Calu3 (cell line): ENCODE data around the gene MYADML2. TPM values are rescaled to one million over a fixed set of nuclear protein-coding genes. Genes with fewer than 3 reads are reported as not detected.

Experiments used
- BruUV-seq: library from RNA; stranded (reverse); fragments of 400-500 nt; replicated peaks from 2 replicates; lab custom pipeline; 2021; lab: Mats Ljungman, UMichigan
- CTCF ChIA-PET: fragments of 300-600 bp; sonication (Branson Sonifier 250); formaldehyde crosslinking; loops from one replicate; lab custom pipeline; 2022; ENCODE audit warnings: antibody characterized with exemption; lab: Charles Lee
- DNase-seq: peaks from one replicate; pipeline ENCODE4 v3.0.0; 2022
- H3K27ac Mint-ChIP-seq: one replicate; pipeline ENCODE4 v1.8.0; 2022; ENCODE audit warnings: mixed read lengths; ENCODE audit not compliant: unreplicated experiment
- H3K27me3 Mint-ChIP-seq: one replicate; pipeline ENCODE4 v1.8.0; 2022; ENCODE audit warnings: mixed read lengths; ENCODE audit not compliant: unreplicated experiment
- H3K36me3 Mint-ChIP-seq: one replicate; pipeline ENCODE4 v1.8.0; 2022; ENCODE audit warnings: mild to moderate bottlenecking, moderate library complexity, mixed read lengths; ENCODE audit not compliant: insufficient read depth, unreplicated experiment
- H3K4me1 Mint-ChIP-seq: one replicate; pipeline ENCODE4 v1.8.0; 2022; ENCODE audit warnings: mild to moderate bottlenecking, low read depth, mixed read lengths; ENCODE audit not compliant: unreplicated experiment
- H3K4me3 Mint-ChIP-seq: one replicate; pipeline ENCODE4 v1.8.0; 2022; ENCODE audit warnings: mild to moderate bottlenecking, low read depth, moderate library complexity, mixed read lengths; ENCODE audit not compliant: unreplicated experiment
- H3K9me3 Mint-ChIP-seq: one replicate; pipeline ENCODE4 v1.8.0; 2022; ENCODE audit warnings: low read depth, mixed read lengths; ENCODE audit not compliant: unreplicated experiment
- intact Hi-C: fragments of 100-400 bp; cut with micrococcal nuclease; formaldehyde crosslinking; loops from one replicate; pipeline ENCODE4 v1.10.0; 2022; ENCODE audit not compliant: unreplicated experiment
- total RNA-seq: library from RNA; stranded (reverse); gene quantifications from 2 replicates; pipeline ENCODE4 v1.2.3, GENCODE V29; 2022
- TF ChIP-seq, protein P1 (sequence below): fragments of 200-600 bp; IDR thresholded peaks from one replicate; pipeline ENCODE4 v1.8.0; 2022; ENCODE audit warnings: antibody characterized with exemption; ENCODE audit not compliant: unreplicated experiment

MYADML2 gene
- total RNA-seq, 1 experiment from 2014 or later, result not detected

DNA sequence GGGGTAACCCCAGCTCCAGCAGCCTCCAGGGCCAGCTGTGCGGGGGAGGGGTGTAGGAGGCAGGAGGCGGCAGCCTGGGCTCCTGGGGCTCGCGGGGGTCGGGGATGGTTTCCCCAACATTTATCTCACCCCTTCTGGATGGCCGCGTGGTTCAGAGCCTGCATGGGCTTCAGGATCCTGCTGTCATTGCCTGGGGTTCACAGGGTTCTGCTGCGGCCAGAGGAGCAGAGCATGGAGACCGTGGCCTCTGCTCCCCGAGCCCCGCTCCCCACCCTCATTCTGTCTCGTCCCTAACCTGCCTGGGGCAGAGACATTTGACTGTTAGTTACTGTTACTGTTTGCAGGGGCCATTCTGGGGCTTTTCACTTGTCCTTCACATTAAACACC, 4.9 kb downstream of the MYADML2 start:
- CTCF ChIA-PET, result no interaction called here
- Mint-ChIP-seq H3K4me1 (peaks cover 7% of the 10 kb centered on the region), H3K4me3 (no peak overlapping the region), H3K9me3 (no peaks in the 10 kb centered on the region), H3K27ac (no peak overlapping the region), H3K27me3 (no peaks in the 10 kb centered on the region), H3K36me3 (peaks cover 12% of the 10 kb centered on the region)
- intact Hi-C loops, result no loop called here
- DNase-seq, result no peak
- no TSS peak for BruUV-seq
- TF ChIP-seq, protein P1, sequence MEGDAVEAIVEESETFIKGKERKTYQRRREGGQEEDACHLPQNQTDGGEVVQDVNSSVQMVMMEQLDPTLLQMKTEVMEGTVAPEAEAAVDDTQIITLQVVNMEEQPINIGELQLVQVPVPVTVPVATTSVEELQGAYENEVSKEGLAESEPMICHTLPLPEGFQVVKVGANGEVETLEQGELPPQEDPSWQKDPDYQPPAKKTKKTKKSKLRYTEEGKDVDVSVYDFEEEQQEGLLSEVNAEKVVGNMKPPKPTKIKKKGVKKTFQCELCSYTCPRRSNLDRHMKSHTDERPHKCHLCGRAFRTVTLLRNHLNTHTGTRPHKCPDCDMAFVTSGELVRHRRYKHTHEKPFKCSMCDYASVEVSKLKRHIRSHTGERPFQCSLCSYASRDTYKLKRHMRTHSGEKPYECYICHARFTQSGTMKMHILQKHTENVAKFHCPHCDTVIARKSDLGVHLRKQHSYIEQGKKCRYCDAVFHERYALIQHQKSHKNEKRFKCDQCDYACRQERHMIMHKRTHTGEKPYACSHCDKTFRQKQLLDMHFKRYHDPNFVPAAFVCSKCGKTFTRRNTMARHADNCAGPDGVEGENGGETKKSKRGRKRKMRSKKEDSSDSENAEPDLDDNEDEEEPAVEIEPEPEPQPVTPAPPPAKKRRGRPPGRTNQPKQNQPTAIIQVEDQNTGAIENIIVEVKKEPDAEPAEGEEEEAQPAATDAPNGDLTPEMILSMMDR, result no peak

DNA sequence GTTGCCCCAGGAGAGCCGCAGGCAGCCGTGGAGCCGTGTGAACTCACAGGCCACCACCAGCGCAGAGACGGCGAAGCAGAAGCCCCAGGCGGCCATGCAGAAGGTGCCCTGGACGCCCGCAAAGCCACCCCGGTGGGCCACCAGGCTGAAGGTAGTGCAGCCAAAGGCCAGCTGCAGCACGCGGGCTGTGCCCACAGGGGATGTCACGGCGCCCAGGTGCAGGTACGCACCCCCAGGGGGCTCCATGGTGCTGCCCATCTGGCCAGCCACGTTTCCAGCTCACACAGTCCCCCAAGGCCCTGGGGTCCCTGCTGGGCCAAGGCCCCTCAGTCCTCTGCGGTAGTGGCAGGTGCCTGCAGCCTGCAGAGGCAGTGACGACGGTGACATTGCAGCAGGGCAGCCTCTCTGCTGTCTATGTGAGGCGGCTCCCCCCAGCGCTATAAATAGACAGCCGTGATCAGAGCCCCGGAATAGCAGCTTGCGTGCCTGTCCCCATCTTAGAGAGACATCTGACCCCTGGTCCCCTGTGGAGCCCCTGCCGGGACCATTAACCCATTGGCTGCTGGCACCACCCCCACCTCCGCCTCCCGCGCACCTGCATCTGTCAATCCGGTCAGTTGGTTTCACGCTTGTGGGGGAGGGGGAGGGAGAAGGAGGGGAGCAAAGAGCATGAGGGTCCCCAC, 5.4 kb downstream of the MYADML2 start:
- DNase-seq, result no peak
- BruUV-seq, result no TSS peak
- Mint-ChIP-seq H3K27ac (no peak overlapping the region), H3K9me3 (no peaks in the 10 kb centered on the region), H3K36me3 (peaks cover 18% of the 10 kb centered on the region), H3K4me1 (peaks cover 7% of the 10 kb centered on the region), H3K27me3 (no peaks in the 10 kb centered on the region), H3K4me3 (no peak overlapping the region)
- CTCF ChIA-PET, result no interaction called here
- TF ChIP-seq, protein P1, result no peak
- intact Hi-C loops, result no loop called here

GRCh38 chr17:81940538-81941483, 6.2 kb downstream of the MYADML2 start:
- H3K9me3 Mint-ChIP-seq, result no peaks in the 10 kb centered on the region
- peaks cover 12% of the 10 kb centered on the region for H3K4me1 Mint-ChIP-seq
- peaks cover 26% of the 10 kb centered on the region for H3K36me3 Mint-ChIP-seq
- H3K4me3 Mint-ChIP-seq, result no peak overlapping the region
- intact Hi-C loops, result no loop called here
- no peak overlapping the region for H3K27ac Mint-ChIP-seq
- no peak for DNase-seq
- TF ChIP-seq, protein P1, result no peak
- no peaks in the 10 kb centered on the region for H3K27me3 Mint-ChIP-seq
- BruUV-seq, result no TSS peak
- CTCF ChIA-PET, result interaction anchor here (0.6 kb wide), 1 partner anchor 14 kb away, joined by 3 read pairs; no protein-coding TSS in a partner anchor

DNA sequence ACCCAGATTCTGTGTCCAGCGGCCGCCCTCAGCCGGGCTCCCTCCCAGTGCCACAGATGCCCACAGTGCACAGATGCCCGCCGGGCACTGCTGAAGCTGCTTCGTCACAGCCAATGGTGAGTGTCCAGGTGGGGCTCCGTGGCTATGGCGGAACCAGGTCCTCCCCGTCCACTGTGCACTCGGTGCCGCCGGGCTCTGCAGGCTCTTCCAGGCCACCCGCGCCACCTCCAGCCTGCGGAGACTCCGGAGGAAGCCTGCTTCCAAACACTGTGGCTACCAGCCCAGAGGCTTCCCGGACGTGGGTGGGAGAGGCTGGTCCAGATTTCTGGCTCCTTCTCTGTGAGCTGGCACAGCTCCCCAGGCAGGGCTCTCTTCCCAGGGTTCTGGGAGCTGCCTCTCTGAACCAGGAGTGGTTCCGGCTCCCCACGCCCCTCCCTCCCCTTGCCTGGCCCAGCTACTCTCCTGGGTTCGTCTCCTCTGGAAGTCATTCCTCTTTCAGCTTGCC, 7.1 kb downstream of the MYADML2 start:
- CTCF ChIA-PET, result interaction anchor here (0.6 kb wide), 1 partner anchor 1082 kb away, joined by 5 read pairs; no protein-coding TSS in a partner anchor
- peaks cover 31% of the 10 kb centered on the region for H3K36me3 Mint-ChIP-seq
- no peaks in the 10 kb centered on the region for H3K9me3 Mint-ChIP-seq
- no peak overlapping the region for H3K4me3 Mint-ChIP-seq
- no TSS peak for BruUV-seq
- TF ChIP-seq, protein P1, result no peak
- H3K4me1 Mint-ChIP-seq, result peaks cover 16% of the 10 kb centered on the region
- no peak for DNase-seq
- H3K27ac Mint-ChIP-seq, result no peak overlapping the region
- intact Hi-C loops, result no loop called here
- no peaks in the 10 kb centered on the region for H3K27me3 Mint-ChIP-seq
